Activated CD8-positive, alpha-beta memory T cell treated with anti-CD3 and anti-CD28 coated beads, Interleukin-2, amount 50 U/mL, for 48 hours (primary cell): Measurements from ENCODE around the gene IGFBP1.
"Not testable (repeated sequence)": the region's sequence is repeated elsewhere in the genome, so short reads cannot be mapped to it uniquely, and the experiment has no call there.

Experiments used
- DNase-seq: peaks from one replicate; pipeline ENCODE4 v3.0.0-alpha.2; 2020

IGFBP1 gene

GRCh38 chr7:45888185-45888992 is at the start of gene IGFBP1:
IGFBP1 (plus strand) TSS chr7:45888488; CDS start chr7:45888653, 165 bp downstream.
- DNase-seq: no peak

GRCh38 chr7:45838852-45839251 is 49.4 kb upstream of the IGFBP1 start:
- not testable (repeated sequence) for DNase-seq

GRCh38 chr7:45841926-45842717 is 46.2 kb upstream of the IGFBP1 start:
- DNase-seq: not testable (repeated sequence)

- not testable (repeated sequence) for DNase-seq
These were observed 41.8 kb upstream of the IGFBP1 start for GRCh38 chr7:45846536-45846935.

DNA sequence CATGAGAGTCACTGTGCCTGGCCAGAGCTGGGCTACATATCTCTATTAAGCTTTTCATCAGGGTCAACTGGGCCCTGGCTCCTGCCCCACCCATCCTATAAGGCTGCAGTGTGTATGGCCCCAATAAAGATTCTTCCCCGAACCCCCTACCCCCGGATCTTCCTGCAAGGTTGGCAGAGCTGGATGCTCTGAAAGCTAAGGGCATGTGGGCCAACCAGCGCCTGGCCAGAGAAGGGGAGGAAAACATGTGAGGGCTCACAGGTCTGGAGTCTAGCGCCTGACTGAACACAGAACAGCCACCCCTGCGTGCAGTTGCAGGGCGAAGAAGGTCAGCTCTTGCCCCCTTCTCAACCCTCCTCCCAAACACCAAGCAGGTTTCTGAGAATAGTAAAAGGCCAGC is 39.6 kb upstream of the IGFBP1 start:
- not testable (repeated sequence) for DNase-seq

- not testable (repeated sequence) for DNase-seq
These were observed 35.3 kb upstream of the IGFBP1 start for GRCh38 chr7:45852984-45853383.

DNA sequence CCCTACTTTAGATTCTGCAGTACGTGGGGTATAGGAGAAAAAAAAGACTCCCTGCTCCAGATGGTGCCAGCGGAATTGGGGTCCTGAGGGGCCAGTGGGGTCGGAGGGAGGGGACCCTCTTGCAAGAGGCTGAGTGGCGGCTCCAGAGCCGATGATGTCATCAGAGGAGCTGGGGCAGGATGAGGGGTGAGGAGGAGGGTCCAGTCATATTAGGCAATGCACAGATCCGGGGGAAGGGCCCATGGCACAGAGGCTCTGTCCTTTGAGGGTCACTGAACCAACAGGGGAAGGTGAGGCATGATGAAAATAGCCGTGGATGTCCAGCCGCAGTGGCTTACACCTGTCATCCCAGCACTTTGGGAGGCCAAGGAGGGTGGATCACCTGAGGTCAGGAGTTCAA is 34.8 kb upstream of the IGFBP1 start:
- not testable (repeated sequence) for DNase-seq

DNA sequence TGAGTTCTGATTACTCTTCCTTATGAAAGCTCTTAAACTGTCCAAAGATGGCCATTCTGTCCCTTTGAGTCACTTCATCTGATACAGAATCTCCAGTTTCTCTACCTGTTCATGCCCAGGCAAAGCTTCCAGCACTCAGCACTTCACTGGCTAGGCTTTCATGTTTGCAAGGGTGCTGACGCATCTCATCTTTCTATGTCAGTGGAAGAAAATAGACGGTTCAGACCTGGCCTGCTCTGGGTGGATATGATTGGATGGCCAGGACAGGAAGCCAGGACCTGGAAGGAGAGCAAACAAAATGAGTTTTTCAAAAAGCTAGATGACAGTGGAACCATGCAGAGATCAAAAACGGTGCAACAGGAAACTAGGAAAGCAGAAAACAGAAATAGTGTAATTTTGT is 32.6 kb upstream of the IGFBP1 start:
- not testable (repeated sequence) for DNase-seq

- not testable (repeated sequence) for DNase-seq
These were observed 31.4 kb upstream of the IGFBP1 start for GRCh38 chr7:45856888-45857287.

- DNase-seq: no peak
These were observed 24.6 kb upstream of the IGFBP1 start for GRCh38 chr7:45863715-45864114.

- DNase-seq: no peak
These were observed 22.5 kb upstream of the IGFBP1 start for GRCh38 chr7:45865594-45866410.

- DNase-seq: no peak
These were observed 20.8 kb upstream of the IGFBP1 start for GRCh38 chr7:45867471-45867870.

DNA sequence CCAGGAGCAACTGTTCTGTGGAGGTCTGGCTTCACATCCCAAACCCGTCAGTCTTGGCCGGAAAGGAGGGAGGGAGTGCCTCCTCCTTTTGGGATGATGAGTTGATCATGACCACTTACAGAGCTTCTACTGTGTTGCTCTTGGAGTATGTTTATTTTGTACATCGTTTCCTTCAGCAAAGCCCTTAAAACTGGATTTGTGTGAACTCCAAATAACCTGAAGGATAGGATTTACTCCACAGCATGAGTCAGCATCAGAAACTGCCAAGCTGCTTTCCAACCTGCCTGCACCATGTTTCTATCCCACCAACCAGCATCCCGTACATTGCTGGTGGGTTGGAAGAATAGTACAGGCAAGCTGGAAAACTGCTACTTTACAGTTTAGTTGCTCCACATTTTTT is 18.9 kb upstream of the IGFBP1 start:
- no peak for DNase-seq

- no peak for DNase-seq
These were observed 15.9 kb upstream of the IGFBP1 start for GRCh38 chr7:45872116-45873034.

DNA sequence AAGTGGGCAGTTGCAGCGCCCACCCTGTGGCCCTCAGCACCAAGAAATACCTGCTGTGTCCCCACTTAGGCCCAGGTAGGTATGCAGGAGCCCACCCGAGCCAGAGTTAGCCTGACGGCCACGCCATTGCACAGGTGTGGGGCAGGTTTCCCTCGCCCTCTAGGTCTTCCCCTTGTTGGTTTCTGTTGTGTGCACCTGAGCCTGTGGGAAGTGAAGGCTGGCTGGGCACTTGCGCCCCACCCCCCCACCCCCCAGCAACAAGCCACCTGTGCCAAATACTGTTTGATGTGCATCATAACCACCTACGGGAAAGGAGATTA is 15.3 kb upstream of the IGFBP1 start, which contains the start of gene CCDC201:
CCDC201 (minus strand) TSS at position 48 of the 320 bp plus-strand sequence. CDS start 75 bp downstream, outside the sequence.
- no peak for DNase-seq

DNA sequence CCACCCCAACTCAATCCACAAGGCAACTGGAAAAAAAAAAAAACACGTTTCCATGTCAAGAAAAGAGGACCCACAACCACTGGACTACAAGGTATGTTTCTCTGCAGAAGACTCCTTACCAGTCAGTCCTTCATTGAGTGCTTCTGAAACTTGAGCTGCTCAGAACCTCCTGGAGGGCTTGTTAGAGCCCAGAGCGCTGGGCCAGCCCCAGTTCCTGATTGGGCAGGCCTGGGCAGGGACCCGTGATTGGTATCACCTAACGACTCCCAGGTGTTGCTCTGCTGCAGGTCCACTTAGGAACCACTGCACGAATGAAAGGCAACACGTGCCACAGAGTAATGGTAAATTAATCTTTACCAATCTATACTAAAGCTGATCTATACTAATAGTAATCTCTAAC is 14.9 kb upstream of the IGFBP1 start:
- DNase-seq: no peak

DNA sequence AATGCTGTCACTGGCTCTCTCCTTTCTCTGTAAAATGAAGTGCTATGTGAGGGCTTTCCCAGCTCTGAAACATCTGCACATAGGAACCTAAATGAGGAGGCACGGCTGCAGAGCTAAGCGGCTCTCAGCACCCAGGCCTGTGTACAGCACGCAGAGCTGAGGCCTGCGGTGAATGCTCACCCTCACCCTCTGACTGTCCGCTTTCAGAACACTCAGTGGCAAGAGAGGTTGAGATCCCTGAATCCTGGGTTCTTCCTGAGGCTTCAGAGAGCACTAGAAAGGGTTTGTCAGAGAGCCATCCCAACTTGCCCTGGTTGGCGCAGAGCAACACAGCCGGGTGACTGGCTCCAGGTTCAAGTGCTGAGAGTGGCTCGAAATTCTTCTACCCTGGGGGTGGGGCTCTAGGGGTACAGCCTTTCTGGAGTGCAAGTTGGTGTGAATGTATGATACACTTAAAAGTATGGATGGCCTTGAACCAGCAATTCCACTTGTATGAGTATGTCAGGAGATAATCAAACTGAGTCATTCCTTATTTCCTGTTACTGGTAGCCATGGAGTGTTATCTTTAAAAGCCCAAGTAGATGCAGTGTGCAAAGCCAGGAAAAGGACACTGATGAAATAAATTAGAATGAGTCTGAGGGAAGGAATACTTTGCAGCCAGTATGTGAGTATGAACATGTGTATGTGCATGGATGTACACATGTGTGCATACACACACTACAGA is 13.7 kb upstream of the IGFBP1 start:
- no peak for DNase-seq

GRCh38 chr7:45876519-45876918 is 11.8 kb upstream of the IGFBP1 start:
- no peak for DNase-seq

DNA sequence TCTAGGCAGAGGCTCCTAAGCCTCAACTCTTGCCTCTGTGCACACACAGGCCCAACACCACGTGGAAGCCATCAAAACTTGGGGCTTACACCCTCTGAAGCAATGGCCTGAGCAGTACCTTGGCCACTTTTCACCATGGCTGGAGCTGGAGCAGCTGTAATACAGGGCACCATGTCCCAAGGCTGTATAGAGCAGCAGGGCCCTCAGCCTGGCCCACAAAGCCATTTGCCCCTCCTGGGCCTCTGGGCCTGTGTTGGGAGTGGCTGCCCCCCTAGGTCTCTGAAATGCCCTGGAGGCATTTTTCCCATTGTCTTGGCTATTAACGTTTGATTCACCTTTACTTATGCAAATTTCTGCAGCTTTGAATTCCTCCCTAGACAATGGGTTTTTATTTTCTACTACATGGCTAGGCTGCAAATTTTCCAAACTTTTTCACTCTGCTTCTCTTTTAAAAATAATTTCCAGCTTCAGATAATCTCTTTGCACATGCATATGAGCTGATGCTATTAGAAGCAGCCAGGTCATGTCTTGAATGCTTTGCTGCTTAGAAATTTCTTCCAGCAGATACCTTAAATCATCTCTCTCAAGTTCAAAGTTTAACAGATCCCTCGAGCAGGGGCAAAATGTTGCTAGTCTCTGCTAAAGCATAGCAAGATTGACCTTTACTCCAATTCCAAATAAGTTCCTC is 9.7 kb upstream of the IGFBP1 start:
- no peak for DNase-seq

- no peak for DNase-seq
These were observed 7.8 kb upstream of the IGFBP1 start for GRCh38 chr7:45880433-45880860.
